ENCODE measurements around the gene GOLGA3.

DNA sequence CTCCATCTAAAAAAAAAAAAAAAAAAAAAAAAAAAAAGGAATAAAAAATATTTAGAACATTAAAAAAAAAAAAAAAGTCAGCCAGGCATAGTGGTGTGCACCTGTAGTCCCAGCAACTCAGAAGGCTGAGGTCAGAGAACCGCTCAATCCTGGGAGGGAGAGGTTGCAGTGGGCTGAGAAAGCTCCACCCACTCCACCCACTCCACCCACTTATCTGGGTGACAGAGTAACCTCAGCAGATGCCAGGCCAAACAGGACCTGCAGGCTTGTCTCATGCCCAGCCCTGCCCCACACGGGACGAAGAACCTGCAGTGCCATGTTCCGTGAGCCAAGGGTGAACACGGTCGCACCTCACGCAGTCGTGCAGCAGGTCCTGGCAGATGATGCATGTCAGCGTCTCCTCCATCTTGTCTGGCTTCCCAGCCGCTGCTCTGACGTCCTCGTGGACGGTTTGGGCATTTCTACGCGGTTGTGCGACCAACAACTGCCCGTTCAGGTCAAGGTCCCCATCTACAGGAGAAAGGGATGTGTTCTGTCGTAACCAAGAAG is 30.1 kb upstream of the GOLGA3 start:
- TF ChIP-seq, protein P1, sequence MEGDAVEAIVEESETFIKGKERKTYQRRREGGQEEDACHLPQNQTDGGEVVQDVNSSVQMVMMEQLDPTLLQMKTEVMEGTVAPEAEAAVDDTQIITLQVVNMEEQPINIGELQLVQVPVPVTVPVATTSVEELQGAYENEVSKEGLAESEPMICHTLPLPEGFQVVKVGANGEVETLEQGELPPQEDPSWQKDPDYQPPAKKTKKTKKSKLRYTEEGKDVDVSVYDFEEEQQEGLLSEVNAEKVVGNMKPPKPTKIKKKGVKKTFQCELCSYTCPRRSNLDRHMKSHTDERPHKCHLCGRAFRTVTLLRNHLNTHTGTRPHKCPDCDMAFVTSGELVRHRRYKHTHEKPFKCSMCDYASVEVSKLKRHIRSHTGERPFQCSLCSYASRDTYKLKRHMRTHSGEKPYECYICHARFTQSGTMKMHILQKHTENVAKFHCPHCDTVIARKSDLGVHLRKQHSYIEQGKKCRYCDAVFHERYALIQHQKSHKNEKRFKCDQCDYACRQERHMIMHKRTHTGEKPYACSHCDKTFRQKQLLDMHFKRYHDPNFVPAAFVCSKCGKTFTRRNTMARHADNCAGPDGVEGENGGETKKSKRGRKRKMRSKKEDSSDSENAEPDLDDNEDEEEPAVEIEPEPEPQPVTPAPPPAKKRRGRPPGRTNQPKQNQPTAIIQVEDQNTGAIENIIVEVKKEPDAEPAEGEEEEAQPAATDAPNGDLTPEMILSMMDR (IDR thresholded peaks at IDR 0.05) = no peak
- TF ChIP-seq POLR2A (IDR thresholded peaks at IDR 0.05) = no peak
